HG03108 (cell line): Measurements from ENCODE around the gene LRRC26.

ENCODE experiments used
- ATAC-seq: cut with Tn5 transposase; IDR thresholded peaks from one replicate; pipeline ENCODE4 v1.9.1; 2021; ENCODE audit warnings: moderate library complexity; ENCODE audit not compliant: unreplicated experiment

LRRC26 gene

GRCh38 chr9:137168904-137169856 is 671 bp downstream of the LRRC26 start:
- ATAC-seq = no peak

DNA sequence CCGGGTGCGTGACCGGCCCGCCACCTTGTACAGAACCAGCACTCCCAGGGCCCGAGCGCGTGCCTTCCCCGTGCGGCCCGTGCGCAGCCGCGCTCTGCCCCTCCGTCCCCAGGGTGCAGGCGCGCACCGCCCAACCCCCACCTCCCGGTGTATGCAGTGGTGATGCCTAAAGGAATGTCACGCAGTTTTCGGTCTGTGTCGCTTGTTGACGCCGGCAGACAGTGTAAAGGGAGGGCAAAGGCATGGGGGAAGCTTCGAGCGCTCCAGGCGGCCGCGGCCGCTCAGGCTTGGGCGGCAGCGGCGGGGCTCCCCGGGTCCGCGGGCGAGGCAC is 1.3 kb downstream of the LRRC26 start:
- ATAC-seq = no peak

DNA sequence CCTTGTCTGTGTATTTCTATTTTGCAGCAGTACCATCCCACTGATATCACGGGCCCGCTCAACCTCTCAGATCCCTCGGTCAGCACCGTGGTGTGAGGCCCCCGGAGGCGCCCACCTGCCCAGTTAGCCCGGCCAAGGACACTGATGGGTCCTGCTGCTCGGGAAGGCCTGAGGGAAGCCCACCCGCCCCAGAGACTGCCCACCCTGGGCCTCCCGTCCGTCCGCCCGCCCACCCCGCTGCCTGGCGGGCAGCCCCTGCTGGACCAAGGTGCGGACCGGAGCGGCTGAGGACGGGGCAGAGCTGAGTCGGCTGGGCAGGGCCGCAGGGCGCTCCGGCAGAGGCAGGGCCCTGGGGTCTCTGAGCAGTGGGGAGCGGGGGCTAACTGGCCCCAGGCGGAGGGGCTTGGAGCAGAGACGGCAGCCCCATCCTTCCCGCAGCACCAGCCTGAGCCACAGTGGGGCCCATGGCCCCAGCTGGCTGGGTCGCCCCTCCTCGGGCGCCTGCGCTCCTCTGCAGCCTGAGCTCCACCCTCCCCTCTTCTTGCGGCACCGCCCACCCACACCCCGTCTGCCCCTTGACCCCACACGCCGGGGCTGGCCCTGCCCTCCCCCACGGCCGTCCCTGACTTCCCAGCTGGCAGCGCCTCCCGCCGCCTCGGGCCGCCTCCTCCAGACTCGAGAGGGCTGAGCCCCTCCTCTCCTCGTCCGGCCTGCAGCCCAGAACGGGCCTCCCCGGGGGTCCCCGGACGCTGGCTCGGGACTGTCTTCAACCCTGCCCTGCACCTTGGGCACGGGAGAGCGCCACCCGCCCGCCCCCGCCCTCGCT is 1.9 kb downstream of the LRRC26 start:
- ATAC-seq = no peak

DNA sequence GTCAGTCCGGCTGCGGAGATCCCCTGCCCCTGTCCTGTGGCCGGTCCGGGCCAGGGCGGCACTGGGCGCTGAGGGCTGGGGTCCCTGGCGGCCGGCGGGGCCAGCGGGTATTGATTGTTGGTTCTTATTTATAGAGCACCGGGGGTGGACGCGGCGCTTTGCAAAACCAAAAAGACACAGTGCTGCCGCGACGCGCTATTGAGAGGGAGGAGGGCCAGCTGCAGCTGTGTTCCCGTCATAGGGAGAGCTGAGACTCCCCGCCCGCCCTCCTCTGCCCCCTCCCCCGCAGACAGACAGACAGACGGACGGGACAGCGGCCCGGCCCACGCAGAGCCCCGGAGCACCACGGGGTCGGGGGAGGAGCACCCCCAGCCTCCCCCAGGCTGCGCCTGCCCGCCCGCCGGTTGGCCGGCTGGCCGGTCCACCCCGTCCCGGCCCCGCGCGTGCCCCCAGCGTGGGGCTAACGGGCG is 2.5 kb downstream of the LRRC26 start:
- ATAC-seq = no peak

- ATAC-seq = no peak
Measured at GRCh38 chr9:137166380-137167229, 3.2 kb downstream of the LRRC26 start.

- no peak for ATAC-seq
Measured at GRCh38 chr9:137165250-137165836, 4.5 kb downstream of the LRRC26 start.

GRCh38 chr9:137164370-137165249 is 5.2 kb downstream of the LRRC26 start:
- no peak for ATAC-seq

DNA sequence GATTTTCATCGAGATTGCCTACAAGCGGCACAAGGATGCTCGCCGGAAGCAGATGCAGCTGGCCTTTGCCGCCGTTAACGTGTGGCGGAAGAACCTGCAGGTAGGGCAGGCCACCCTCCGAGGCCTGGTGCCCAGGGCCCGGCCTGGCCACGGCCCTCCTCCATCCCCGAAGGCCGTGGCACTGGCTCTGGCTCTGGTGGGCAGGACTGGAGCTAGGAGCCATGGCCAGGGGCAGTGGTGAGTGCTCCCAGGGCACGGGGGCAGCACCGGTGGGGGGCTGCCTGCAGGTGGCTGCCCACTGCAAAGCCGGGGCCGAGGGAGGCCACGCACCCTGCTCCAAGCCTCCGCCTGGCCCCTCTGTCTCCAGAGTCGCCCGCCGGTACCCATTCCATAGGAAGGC is 6.0 kb downstream of the LRRC26 start:
- ATAC-seq = no peak

DNA sequence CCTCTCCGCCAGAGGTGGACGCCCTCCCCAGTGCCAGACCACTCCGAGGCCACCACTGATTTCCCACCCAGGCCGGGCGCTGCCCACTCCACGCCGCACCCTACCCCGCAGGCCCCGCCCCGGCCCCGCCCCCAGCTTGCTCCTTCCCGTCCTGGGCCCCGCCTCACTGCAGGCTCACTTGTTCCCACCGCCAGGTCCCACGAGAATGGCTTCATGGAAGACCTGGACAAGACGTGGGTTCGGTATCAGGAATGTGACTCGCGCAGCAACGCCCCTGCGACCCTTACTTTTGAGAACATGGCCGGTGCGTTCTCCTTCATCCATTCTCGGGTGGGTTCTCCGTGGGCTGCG is 6.5 kb downstream of the LRRC26 start:
- no peak for ATAC-seq

DNA sequence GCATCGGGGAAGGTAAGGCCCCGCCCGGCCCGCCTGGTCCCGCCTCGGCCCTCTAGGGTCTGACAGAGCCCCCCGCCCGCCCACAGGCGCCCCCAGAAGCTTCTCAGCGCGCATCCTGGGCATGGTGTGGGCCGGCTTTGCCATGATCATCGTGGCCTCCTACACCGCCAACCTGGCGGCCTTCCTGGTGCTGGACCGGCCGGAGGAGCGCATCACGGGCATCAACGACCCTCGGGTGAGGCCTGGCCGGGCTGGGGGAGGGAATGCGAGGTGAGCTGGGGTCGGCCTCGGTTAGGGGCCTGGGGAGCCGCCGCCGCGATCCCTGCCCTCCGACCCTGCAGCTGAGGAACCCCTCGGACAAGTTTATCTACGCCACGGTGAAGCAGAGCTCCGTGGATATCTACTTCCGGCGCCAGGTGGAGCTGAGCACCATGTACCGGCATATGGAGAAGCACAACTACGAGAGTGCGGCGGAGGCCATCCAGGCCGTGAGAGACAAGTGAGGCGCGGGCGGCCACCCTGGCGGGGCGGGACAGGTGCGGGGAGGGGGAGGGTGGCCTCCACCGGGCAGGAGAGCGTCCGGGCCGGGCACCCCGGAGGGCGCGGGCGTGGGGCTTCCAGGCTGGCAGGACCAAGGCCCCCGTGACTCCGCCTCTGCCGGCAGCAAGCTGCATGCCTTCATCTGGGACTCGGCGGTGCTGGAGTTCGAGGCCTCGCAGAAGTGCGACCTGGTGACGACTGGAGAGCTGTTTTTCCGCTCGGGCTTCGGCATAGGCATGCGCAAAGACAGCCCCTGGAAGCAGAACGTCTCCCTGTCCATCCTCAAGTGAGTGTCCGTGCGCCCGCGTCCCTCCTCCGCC is 7.1 kb downstream of the LRRC26 start:
- ATAC-seq = no peak

GRCh38 chr9:137161558-137162486 is 8.0 kb downstream of the LRRC26 start:
- ATAC-seq = no peak

GRCh38 chr9:137160716-137161557 is 8.9 kb downstream of the LRRC26 start:
- ATAC-seq = no peak

GRCh38 chr9:137160054-137160425 is 9.8 kb downstream of the LRRC26 start:
- no peak for ATAC-seq

DNA sequence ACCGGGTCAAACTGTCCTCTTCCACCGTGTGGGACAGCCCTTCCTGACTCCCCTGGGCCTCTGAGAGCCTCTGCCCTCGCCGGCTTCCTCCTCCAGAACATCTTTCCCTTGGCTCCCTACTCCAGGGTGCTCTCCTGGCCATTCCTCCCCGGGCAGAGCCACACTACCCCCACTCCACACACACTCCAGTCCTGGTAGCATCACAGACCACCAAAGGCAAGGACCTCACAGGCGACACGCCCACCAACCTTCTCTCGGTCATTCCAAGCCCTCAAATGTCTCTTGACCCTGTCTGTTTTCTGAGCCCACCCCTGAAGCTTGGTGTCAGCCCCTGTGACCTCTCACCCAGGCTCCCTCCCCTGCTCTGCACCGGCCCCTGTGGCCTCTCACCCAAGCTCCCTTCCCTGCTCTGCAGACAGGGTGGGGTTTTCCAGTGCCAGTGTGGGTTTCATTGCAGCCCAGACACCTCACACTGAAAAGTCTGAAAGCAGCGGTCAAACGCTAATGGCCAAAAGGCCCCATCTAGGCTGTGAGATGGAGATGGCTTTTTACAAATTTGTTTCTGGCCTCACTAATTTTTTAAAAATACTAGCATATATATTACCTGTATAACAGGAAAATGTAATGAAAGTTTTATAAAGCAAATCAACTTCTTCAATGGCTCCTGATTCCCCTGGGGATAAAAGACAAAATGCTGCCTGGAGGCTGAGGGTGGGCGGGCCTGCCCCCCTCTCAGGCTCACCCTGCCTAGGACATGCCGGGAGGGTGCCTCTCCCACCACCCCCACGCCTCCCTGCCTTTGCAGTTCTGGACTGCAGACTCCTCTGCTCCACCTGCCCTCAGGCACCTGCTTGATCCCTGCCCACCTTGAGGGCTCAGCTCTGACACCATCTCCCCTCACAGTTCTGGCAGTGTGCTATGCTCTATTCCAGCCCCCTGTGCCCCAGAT is 10.5 kb downstream of the LRRC26 start:
- ATAC-seq = no peak

DNA sequence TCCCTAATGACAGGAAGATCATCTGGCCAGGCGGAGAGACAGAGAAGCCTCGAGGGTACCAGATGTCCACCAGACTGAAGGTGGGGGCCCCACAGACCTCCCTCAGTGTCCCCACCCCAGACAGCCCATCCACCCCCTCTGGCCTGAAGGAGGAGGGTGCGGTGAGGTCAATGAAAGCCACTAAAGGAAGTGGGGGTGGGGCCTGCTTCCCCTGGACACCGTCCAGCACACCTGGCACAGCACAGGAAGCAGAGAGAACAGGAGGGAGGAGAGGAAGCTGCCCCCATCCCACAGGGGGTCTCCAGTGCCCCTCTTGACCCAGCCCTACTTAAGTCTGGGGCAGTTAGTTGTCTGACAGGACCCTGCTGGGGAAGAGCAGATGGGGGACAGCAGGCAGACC is 11.2 kb downstream of the LRRC26 start:
- ATAC-seq = no peak
